Mammary epithelial cell (primary cell): Measurements from ENCODE around the gene CUX1.

Experiments used
- EZH2 ChIP-seq: IDR thresholded peaks from 2 replicates; pipeline ENCODE4 v1.6.1; 2012; ENCODE audit warnings: low read length, inconsistent platforms, borderline replicate concordance
- TF ChIP-seq, protein P1 (sequence below), 2 donors: IDR thresholded peaks in 1 of 2; conservative IDR thresholded peaks in 1 of 2; 2 replicates each; pipeline ENCODE4 v1.5.1; 2011 to 2012; ENCODE audit warnings: inconsistent platforms in 2 of 2, low read length in 2 of 2, mild to moderate bottlenecking in 2 of 2, control low read depth in 1 of 2, low read depth in 1 of 2; ENCODE audit not compliant: insufficient read depth in 1 of 2; ENCODE audit errors: extremely low read depth in 1 of 2

DNA sequence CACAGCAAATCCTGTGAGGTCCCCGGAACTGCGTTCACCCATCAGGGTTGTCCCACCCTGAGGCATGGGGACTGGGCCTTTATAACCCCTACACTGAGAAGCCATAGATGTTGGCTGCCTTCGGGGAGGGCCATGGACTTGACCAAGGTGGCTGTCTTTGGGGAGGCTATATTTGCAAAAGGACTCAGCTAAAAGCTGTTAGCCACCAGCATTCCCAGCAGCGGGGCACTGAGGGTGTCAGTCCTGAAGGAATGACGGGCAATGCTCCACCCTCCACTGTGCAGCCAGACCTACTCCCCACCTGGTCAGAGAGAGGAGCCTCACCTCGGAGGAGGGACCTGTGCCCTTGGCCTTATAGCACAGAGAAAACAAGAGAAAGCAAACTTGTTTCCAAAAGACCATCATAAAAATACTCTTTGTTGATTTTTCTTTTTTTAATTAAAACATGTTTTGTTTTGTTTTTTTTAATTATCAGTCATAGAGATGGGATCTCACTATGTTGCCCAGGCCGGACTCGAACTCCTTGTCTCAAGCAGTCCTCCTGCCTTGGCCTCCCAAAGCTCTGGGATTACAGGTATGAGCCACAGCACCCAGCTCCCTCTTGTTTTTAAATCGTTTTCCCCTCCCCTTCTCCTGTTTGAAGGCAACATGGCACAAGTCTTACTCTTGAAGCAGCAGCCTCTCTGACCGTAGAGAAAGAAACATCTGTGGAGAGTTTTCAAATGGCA lies 26.7 kb upstream of the CUX1 start:
- TF ChIP-seq, protein P1, sequence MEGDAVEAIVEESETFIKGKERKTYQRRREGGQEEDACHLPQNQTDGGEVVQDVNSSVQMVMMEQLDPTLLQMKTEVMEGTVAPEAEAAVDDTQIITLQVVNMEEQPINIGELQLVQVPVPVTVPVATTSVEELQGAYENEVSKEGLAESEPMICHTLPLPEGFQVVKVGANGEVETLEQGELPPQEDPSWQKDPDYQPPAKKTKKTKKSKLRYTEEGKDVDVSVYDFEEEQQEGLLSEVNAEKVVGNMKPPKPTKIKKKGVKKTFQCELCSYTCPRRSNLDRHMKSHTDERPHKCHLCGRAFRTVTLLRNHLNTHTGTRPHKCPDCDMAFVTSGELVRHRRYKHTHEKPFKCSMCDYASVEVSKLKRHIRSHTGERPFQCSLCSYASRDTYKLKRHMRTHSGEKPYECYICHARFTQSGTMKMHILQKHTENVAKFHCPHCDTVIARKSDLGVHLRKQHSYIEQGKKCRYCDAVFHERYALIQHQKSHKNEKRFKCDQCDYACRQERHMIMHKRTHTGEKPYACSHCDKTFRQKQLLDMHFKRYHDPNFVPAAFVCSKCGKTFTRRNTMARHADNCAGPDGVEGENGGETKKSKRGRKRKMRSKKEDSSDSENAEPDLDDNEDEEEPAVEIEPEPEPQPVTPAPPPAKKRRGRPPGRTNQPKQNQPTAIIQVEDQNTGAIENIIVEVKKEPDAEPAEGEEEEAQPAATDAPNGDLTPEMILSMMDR (conservative IDR thresholded peaks at IDR 0.05 in 1 of 2, IDR thresholded peaks at IDR 0.05 in 1 of 2; ENCODE audit: extremely low read depth in 1 of 2, insufficient read depth in 1 of 2, low read depth in 1 of 2, low read length in 2 of 2), result no peak
- TF ChIP-seq EZH2, result no peak
